ENCODE data around the gene BDNF. TPM values are rescaled to one million over a fixed set of nuclear protein-coding genes. Genes with fewer than 3 reads are reported as not detected.

The BDNF gene
- total RNA-seq, 1 experiment from 2014 or later = 5.4 TPM

DNA sequence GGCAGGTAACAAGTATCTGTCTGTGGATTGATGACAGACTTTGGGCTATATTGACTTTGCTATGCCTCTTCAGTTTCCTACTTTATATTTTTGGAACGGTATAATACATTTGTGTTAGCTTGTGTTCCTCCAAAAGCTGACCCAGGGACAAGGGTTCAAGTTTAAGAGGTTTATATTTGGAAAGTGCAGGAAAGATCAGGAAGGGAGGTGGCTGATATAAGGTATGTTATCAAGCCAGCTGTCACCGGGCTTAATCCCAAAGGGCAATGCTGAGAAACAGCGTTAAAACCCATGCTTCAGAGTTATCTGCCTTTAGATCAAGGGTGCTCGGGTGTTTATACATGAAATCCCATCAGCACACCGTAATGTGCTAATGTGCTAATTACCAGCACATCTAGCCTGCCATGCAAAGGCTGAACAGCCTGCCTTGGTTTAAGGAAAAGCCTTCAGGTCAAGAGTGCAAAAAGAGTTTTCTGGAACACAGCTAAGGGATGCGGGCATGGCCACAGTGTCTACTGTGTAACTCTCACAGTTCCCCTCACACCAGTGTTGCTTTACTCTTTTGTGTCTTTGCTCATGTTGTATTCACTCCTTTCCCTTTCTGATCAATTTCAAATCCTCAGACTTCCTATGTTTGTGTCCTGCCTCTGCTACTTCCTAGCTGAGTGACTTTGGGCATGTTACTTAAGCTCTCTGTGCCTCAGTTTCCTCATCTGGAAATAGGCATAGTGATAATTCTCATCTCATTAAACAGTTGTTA is 77.5 kb downstream of the BDNF start:
- Histone ChIP-seq H3K27ac (no peak overlapping the region), H3K4me2 (no peak overlapping the region), H4K20me1 (ENCODE audit: insufficient read depth) (no peaks in the 10 kb centered on the region), H3K4me1 (replicated peaks; ENCODE audit: insufficient read depth) (no peaks in the 10 kb centered on the region), H3K9me3 (ENCODE audit: insufficient read depth, low read depth) (no peaks in the 10 kb centered on the region), H3K4me3 (no peak overlapping the region), H3F3A (ENCODE audit: insufficient read depth, low read depth) (no peaks in the 10 kb centered on the region), H2AFZ (no peak overlapping the region), H3K27me3 (ENCODE audit: insufficient read depth, low read depth) (peaks cover 6% of the 10 kb centered on the region; the same call in 1 of the 2 replicates), H3K79me2 (ENCODE audit: low read depth) (no peaks in the 10 kb centered on the region), H3K9me2 (ENCODE audit: insufficient read depth) (no peaks in the 10 kb centered on the region), H3K36me3 (ENCODE audit: low read depth) (no peaks in the 10 kb centered on the region)
- ChIA-PET POLR2A (ENCODE audit: unreplicated experiment) (no interaction called here), CTCF (no interaction called here)
- TF ChIP-seq EZH2 (IDR thresholded peaks at IDR 0.05; ENCODE audit: low read depth) = no peak
- TF ChIP-seq, protein P1, sequence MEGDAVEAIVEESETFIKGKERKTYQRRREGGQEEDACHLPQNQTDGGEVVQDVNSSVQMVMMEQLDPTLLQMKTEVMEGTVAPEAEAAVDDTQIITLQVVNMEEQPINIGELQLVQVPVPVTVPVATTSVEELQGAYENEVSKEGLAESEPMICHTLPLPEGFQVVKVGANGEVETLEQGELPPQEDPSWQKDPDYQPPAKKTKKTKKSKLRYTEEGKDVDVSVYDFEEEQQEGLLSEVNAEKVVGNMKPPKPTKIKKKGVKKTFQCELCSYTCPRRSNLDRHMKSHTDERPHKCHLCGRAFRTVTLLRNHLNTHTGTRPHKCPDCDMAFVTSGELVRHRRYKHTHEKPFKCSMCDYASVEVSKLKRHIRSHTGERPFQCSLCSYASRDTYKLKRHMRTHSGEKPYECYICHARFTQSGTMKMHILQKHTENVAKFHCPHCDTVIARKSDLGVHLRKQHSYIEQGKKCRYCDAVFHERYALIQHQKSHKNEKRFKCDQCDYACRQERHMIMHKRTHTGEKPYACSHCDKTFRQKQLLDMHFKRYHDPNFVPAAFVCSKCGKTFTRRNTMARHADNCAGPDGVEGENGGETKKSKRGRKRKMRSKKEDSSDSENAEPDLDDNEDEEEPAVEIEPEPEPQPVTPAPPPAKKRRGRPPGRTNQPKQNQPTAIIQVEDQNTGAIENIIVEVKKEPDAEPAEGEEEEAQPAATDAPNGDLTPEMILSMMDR (conservative IDR thresholded peaks at IDR 0.05) = no peak
- BruUV-seq (replicated peaks) = no TSS peak
- intact Hi-C loops (cut with micrococcal nuclease; ENCODE audit: unreplicated experiment) = no loop called here
- DNase-seq = no peak

DNA sequence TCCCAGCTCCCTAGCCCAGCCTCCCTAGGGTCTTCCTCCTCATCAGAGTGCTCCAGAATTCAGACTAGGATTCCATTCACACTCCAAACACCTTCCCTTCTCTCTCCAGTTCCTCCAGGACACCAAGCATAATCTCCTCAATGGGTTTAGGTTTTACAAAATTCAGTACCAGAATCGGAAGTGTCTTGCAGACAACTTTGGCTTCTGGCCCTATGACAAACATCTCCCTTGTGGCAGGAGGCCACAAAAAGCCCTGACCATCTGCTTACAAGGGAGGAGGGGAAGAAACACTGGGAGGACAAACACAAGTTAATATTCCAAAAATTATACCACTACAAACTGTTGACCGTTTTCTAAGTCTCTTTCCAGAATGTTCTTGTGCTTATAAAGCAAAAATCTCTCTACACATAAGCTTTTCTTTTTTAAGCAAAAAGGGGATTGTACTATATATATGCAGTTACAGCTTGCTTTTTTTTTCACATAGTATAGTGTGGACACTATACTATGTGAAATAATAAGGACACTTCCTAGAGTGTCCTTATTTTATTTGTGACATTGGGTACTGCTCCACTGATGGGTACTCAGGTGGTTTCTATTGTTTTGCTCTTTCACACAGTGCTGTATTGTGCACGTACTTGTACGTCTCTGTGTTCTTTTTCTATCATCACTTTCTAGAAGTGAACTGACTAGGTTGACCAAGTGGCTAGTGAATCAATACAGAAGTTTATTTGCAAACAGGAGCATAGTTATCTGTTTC is 78.7 kb downstream of the BDNF start:
- H4K20me1 ChIP-seq (ENCODE audit: insufficient read depth) = no peaks in the 10 kb centered on the region
- intact Hi-C loops (cut with micrococcal nuclease; ENCODE audit: unreplicated experiment) = no loop called here
- no peaks in the 10 kb centered on the region for H3F3A ChIP-seq (ENCODE audit: insufficient read depth, low read depth)
- TF ChIP-seq EZH2 (IDR thresholded peaks at IDR 0.05; ENCODE audit: low read depth) = no peak
- TF ChIP-seq, protein P1 (conservative IDR thresholded peaks at IDR 0.05) = no peak
- H3K36me3 ChIP-seq (ENCODE audit: low read depth) = no peaks in the 10 kb centered on the region
- no peaks in the 10 kb centered on the region for H3K79me2 ChIP-seq (ENCODE audit: low read depth)
- no peak for DNase-seq
- no peak overlapping the region for H2AFZ ChIP-seq
- H3K9me3 ChIP-seq (ENCODE audit: insufficient read depth, low read depth) = no peaks in the 10 kb centered on the region
- no TSS peak for BruUV-seq (replicated peaks)
- no peak overlapping the region for H3K4me2 ChIP-seq
- H3K27me3 ChIP-seq (ENCODE audit: insufficient read depth, low read depth) = peaks cover 6% of the 10 kb centered on the region; the same call in 1 of the 2 replicates
- ChIA-PET CTCF (no interaction called here), POLR2A (ENCODE audit: unreplicated experiment) (no interaction called here)
- no peaks in the 10 kb centered on the region for H3K4me1 ChIP-seq (replicated peaks; ENCODE audit: insufficient read depth)
- no peak overlapping the region for H3K4me3 ChIP-seq
- no peak overlapping the region for H3K27ac ChIP-seq
- no peaks in the 10 kb centered on the region for H3K9me2 ChIP-seq (ENCODE audit: insufficient read depth)

DNA sequence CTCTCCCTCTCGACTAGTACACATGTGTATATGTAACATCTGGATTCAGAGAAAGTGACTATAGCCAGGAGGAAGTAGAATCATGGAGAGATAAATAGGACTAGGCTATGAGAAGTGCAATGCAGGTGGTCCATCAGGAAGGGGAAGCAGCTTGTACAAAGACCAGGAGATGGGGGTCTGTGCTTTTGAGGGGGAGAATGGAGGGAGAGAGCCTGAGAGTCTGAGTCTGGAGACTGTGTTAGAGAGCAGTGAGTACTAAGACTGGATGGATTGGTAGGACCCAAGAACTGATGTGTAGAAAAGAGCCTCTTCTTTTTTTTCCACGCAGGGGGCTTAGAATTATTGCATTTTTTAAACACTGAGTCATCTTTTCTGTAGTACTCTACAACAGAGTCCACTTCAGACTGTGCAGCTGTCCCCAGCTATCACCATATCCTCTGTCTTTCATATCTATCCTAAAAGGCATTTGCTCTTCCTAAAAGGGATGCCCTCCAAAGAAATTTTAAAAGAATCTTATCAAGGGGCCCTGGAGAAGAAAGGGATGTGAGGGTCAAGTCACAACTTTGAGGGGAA is 80.4 kb downstream of the BDNF start:
- no peak overlapping the region for H3K4me2 ChIP-seq
- no peak for TF ChIP-seq EZH2 (IDR thresholded peaks at IDR 0.05; ENCODE audit: low read depth)
- TF ChIP-seq, protein P1 (conservative IDR thresholded peaks at IDR 0.05) = no peak
- BruUV-seq (replicated peaks) = no TSS peak
- H2AFZ ChIP-seq = no peak overlapping the region
- intact Hi-C loops (cut with micrococcal nuclease; ENCODE audit: unreplicated experiment) = no loop called here
- no peaks in the 10 kb centered on the region for H4K20me1 ChIP-seq (ENCODE audit: insufficient read depth)
- CTCF ChIA-PET = no interaction called here
- DNase-seq = no peak
- H3K36me3 ChIP-seq (ENCODE audit: low read depth) = no peaks in the 10 kb centered on the region
- POLR2A ChIA-PET (ENCODE audit: unreplicated experiment) = no interaction called here
- no peaks in the 10 kb centered on the region for H3K9me2 ChIP-seq (ENCODE audit: insufficient read depth)
- H3K9me3 ChIP-seq (ENCODE audit: insufficient read depth, low read depth) = no peaks in the 10 kb centered on the region
- H3K4me1 ChIP-seq (replicated peaks; ENCODE audit: insufficient read depth) = no peaks in the 10 kb centered on the region
- no peak overlapping the region for H3K27ac ChIP-seq
- no peaks in the 10 kb centered on the region for H3K79me2 ChIP-seq (ENCODE audit: low read depth)
- H3F3A ChIP-seq (ENCODE audit: insufficient read depth, low read depth) = no peaks in the 10 kb centered on the region
- no peak overlapping the region for H3K4me3 ChIP-seq
- H3K27me3 ChIP-seq (ENCODE audit: insufficient read depth, low read depth) = 0 out of 2 replicates have a peak, but pooled peaks cover 6% of the 10 kb centered on the region

All from PC-9 (cell line).